Amygdala (tissue), 56 donors: ENCODE data around the gene KLHDC1.
A peak's percentile ranks its signal among the peaks of the same experiment; 100 is the strongest.
"Not testable (repeated sequence)": the region's sequence is repeated elsewhere in the genome, so short reads cannot be mapped to it uniquely, and the experiment has no call there.

Experiments used
- DNase-seq, 56 donors: peaks; one replicate each; lab custom pipeline; 2025; lab: John Stamatoyannopoulos, UW

Gene KLHDC1

DNA sequence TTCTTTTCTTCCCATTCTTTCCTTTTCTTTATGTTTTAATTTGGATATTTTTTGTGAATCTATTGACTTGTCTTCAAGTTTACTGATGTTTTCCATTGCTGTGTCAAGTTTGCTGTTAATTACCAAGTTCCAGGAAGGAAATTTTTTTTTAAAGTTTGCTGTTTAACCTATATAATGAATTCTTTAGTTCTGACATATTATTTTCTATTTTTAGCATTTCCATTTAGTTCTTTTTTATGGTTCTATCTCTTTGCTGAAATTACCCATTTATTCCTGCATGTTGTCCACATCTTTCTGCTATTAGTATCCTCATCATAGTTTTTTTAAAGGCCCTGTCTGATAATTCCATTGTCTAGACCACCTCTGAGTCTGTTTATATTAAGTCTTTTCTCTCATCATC is 27.8 kb downstream of the KLHDC1 start:
- DNase-seq: no peak

DNA sequence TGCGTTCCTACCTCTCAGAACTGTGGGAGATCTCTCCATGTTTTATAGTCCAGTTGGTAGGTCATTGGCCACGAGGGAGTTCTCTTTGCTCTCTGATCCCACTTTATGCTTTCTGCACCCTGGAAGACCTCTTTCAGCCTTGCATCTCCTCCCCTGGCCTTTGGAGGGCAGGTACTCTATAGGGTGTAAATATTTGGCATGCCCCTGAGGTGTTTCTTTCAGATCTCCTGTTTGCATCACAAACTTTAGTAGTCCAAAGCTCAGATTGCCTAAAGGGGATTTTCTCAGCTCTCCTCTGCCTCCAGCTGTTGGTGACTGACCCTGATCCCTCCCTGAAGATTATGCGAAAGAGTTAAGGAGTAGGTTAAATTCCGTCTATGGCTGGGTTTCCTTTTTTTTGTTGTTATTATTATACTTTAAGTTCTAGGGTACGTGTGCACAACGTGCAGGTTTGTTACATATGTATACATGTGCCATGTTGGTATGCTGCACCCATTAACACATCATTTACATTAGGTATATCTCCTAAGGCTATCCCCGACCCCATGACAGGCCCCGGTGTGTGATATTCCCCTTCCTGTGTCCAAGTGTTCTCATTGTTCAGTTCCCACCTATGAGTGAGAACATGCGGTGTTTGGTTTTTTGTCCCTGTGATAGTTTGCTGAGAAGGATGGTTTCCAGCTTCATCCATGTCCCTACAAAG is 29.0 kb downstream of the KLHDC1 start:
- not testable (repeated sequence) for DNase-seq

DNA sequence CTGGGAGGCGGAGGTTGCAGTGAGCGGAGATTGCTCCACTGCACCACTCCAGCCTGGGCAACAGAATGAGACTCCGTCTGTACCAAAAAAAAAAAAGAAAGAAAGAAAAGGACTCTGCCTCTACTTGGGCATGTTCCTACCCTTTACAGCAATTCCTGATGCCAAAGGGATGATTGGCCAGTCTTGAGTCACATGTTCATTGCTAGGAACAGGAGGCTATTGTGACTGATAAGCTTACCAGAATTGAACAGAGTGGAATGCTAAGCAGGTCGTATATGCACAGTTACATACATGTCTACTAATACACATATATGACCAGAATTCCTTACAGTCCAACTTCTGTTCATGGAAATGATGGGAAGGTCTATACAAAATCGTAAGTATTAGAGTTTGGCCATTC is 34.3 kb downstream of the KLHDC1 start:
- DNase-seq: no peak

DNA sequence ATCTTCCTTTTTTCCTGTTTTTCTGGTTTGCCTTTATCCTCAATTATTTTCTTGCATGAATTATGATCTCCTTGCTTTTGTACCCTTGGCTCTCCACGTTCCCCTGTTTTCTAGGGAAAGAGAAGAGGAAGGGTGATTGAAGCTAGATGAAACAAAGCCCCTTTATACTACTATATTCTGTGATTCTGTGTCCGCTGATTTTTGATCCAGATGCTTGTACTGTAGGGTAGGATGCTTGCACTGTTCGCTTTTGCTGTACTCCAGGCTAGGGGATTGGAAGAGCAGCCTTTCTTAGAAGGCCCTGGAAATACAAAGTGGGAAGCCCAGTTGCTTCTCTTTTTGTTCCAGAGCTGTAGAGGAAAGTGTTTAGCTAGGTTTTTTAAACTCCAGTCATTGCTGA is 40.0 kb downstream of the KLHDC1 start:
- peak in 3 of 56 donors; percentile 0 to 19 (median 8) for DNase-seq

DNA sequence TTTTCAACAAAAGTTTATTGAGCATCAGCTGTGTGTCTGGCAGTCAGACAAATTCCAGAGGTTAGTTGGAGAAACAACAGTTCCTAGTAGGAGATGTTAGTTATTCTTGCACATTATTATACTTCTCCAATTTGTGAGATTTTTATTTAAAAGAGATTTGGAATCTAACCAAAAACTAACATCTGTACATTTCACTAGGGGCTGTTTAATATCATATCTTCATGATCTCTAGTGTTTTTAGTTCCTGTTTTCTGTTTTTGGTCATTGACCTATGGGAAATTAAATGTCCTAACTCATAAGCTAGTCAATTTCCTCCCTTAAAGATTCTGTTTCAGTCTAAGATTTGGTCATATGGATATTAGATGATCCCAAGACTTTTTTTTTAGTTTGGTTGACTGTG is 40.9 kb downstream of the KLHDC1 start:
- DNase-seq: no peak

DNA sequence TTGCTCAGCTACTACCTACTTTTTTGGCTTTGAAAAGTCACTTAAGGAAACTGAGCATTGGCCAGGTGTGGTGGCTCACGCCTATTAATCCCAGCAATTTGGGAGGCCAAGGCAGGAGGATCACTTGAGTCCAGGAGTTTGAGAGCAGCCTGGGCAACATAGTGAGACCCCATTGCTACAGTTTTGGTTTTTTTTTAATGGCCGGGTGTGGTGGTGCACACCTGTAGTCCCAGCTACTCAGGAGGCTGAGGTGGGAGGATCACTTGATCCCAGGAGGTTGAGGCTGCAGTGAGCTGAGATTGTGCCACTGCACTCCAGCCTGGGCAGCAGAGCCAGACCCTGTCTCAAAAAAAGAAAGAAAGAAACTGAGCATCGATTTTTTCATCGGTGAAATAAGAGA is 42.7 kb downstream of the KLHDC1 start:
- not testable (repeated sequence) for DNase-seq

DNA sequence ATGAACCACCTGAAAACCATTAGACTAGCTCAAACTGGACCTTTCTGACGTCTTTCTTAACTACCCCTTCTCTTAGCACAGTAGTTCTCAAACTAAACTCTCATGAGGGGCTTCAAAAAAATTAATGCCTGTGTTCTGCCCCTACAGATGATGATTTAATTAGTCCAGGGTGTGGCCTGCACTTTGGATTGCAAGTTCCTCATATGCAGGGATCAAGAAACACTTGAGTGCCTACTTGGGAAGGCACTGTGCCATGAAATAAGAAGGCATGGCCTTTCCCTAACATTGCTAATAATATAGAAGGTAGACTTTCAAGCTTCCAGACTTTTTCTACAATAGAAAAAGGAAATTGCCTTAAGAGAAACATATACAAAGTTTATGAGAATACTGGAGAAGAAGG is 52.3 kb downstream of the KLHDC1 start:
- no peak for DNase-seq

DNA sequence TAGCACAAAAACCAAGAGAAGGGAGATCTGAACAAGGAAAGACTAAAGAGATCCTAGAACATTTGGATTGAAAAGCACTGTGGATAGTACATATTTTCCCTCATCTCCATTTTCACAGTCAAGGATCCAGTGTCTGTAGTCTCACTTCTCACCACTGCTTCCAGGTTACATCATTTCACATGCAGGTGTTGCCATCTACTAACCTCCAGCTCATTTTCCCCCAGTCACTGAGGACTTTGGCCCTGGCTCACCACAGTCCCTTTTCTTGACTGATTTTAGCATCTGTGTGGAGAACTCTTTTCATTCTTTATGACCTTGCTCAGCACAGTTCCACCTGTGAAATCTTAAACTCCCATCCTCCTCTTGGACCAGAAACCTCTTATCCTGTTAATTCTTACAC is 53.6 kb downstream of the KLHDC1 start:
- not testable (repeated sequence) for DNase-seq

DNA sequence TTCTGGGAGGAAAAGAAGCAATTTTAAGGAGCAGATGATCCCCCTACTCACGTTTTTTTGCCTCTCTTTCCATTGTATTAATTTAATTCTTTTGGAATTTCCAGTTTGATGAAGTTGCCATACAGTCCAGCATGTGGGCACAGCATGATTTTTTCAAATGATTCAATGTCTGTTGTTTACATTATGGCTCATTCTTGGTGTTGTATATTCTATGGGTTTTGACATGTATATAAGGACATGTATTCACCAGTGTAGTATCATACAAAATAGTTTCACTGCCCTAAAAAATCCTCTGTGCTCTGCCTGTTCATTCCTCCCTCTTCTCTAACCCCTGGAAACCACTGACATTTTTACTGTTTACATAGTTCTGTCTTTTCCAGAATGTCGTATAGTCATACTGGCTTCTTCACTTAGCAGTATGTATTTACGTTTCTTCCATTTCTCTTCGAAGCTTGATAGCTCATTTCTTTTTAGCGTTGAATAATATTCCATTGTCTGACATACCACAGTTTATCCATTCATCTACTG is 61.7 kb downstream of the KLHDC1 start:
- DNase-seq: no peak

DNA sequence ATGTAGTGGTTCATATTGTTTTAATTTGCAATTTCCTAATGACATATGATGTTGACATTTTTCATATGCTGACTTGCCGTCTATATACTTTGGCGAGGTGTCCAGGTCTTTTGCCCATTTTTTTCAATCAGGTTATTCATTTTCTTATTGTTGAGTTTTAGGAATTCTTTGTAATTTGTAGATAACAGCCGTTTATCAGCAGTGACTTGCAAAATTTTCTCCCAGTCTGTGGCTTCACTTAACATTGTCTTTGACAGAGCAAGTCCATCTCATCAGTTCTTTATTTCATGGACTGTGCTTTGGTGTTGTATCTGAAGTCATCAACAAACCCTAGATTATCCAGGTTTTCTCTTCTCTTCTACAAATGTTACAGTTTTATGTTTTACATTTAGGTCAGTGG is 62.5 kb downstream of the KLHDC1 start:
- no peak for DNase-seq

DNA sequence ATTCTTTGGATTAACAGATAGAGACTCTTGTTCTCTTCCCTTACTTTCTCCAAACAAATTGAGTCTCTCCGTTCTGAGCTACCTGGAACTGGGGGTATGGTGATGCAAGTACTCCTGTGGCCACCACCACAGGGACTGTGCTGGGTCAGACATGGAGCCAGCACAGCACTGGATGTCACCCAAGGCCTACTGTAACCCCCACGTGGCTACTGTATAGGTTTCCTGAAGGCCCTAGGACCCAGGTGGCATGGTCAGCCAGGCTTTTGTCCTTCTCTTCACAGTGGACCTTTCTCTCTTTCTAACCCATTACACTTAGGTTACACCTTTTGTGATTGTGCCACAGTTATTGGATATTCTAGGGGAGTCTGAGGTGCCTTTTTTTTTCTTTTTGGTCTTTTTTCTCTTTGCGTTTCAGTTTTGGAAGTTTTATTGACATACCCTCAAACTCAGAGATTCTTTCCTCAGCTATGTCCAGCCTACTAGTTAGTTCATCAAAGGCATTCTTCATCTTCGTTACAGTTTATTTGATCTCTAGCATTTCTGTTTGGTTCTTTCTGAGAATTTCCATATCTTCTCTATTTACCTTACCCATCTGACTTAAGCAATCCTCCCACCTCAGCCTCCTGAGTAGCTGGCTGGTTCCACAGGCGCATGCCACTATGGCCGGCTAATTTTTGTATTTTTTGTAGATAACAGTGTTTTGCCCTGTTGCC is 69.1 kb downstream of the KLHDC1 start:
- no peak for DNase-seq

DNA sequence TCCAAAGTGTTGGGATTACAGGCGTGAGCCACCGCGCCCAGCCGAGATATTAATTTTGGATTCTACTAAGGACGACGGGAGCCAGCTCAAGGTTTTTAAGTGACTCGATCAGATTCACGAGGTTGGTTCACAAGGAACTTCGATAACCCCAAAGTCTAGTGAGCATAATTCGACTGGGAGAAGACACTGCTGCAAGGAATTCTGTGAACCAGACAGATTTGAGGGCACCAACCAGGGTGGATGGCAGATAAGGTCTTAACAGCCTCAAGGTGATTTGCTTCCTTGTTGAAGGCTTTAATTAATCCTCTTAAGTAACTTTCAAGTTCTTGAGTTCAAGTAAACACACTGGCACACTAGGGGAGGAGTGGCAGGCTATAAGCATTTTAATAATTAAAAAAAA is 73.9 kb downstream of the KLHDC1 start:
- no peak for DNase-seq

DNA sequence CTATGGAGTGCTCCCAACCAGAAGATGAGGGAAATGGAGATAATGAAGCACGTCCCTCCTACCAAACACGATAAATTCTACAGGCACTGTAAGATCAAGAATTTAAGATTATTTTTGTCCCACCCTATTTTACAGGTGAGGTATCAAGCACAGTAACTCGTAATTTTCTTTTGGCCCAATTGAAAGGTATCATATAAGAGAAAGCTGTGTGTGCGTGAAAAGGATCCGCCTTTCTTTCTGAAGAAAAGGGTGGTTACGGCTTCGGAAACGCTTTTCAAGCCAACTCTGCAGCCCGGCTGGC is 74.3 kb downstream of the KLHDC1 start:
- no peak for DNase-seq

DNA sequence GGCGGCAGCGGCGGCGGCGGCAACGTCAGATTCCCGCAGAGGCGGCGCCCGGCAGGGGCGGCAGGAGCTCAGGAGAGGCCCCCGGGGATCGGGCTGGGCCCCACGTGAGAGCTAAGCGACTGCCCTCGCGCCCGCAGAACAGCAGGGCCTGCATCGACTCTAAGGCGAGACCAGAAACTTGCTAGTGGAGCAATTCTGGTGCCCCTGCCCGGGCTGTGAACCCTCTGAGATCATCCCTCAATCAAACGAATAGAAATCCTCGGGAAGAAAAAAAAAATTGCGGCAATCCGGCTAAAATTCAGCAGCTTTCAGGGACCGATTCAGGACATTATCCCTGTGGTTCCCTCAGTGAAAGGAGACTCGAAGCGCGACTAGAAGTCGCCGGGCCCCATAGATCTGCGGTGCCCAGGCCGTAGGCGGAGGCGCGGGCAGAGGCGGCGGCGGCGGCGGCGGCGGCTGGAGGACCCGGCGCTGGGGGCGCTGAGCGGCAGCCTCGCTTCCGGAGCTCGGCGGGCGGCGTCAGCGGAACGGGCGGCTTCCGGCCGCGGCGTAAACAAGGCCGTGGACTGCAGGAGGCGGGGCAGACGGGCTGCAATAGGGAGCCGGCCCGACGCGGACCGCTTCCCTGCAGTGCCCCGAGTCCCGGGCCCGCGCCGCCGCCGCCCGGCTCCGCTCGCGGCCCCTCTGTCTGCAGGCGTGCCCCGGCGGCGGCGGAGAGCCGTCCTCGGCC is 74.8 kb downstream of the KLHDC1 start, which contains the start of gene KLHDC2:
KLHDC2 (plus strand) TSS at position 583 of the 730 bp plus-strand sequence. CDS start 316 bp downstream, outside the sequence.
- peak in 55 of 56 donors; percentile 17 to 90 (median 77) for DNase-seq

DNA sequence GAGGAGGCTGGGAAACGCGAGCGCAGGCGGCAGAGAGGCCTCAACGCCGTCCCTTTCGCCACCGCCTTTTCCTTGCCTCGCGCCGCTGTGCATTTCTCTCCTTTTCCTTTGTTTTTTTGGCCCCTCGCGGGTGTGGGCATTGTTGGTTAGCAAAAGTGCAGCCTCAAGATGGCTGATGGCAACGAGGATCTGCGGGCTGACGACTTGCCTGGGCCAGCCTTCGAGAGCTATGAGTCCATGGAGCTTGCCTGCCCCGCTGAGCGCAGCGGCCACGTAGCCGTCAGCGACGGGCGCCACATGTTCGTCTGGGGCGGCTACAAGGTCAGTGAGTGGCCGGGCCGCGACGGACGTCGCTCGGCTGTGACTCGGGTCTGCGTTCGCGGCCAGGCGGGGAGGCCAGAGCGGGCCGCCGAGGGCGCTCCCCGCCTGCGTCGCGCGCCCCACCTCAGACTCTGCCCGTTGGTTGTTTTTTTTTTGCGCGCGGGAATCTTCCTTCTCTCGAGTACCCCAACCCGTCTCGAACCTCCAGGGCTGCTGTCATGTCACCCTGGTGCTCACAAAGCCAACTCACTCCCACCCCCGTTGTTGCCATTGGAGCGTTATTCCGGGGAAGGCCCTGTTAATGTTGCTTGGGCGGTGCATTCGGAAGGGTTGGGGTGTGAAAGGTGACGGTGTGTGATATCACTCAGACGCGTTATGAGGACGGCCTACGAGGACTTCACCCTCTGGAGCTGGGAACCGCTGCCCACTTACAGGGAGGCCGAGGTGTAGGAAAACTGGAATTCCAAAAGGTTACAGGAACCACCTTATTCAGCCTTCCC is 75.6 kb downstream of the KLHDC1 start:
- peak in 37 of 56 donors; percentile 2 to 70 (median 43) for DNase-seq

DNA sequence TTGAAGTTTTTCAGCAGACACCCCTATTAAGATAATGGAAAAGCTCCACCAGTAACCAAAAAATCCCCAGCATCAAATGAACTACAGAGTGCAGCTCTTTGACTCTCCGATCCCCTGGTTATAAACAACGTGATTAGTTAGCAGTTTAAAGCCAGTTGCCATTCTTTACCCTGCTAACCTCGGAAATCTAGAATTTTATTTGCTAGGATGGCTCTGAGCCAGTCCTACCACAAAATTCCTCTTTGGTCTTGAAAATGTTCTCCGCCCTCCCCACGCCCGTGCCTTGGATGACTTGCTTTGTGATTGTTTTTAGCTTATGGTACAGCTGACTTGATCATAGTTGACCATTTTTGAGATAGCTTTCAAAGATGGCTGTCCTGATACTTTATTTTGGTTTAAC is 76.3 kb downstream of the KLHDC1 start:
- no peak for DNase-seq

DNA sequence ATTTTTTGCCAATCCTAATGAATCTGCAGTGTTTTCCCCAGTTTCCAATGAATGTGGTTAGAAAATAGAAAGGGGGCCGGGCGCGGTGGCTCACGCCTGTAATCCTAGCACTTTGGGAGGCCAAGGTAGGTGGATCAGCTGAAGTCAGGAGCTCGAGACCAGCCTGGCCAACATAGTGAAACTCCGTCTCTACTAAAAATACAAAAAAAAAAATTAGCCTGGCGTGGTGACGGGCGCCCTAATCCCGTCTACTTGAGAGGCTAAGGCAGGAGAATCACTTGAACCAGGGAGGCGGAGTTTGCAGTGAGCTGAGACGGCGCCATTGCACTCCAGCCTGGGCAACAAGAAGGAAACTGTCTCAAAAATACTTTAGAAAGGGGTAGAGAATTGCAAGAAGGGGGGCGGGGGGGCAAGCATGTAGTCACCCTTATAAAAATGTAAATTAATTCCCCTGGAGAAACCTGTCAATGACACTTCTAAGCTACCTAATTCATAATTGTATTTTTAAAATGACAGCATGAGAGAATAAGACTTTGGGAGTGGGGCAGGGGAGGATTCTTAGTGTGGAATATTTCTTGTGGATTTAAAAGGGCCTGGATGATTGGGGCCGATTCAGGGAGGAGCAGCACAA is 76.8 kb downstream of the KLHDC1 start:
- DNase-seq: peak in 1 of 56 donors; percentile 3

DNA sequence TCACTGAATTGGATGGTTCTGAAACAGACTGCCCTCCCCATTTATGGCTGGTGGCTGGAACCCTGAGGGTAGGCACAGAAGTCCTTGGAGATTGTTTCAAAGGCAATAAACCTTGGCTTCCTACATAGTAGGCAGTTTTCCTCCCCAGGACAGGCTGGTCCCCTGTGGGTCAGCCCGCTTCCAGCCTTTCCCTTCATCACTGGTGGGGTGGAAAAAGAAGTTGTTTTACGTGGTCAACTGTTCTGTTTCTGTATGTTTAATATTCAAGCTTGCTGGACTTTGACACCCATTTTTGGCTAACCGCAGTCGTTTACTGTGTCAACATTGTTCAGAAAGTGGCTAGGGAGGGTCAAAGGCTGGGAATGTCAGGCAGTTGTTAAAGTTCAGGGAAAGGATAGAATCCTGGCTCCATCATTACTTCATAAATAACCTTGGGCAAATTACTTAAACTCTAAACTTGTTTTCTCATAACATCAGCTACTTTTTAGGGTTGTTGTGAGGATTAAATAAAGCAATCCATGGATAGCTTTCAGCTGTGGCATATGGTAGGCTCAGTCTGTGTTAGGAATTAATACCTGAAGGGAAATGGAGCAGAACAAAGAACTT is 77.4 kb downstream of the KLHDC1 start:
- no peak for DNase-seq

DNA sequence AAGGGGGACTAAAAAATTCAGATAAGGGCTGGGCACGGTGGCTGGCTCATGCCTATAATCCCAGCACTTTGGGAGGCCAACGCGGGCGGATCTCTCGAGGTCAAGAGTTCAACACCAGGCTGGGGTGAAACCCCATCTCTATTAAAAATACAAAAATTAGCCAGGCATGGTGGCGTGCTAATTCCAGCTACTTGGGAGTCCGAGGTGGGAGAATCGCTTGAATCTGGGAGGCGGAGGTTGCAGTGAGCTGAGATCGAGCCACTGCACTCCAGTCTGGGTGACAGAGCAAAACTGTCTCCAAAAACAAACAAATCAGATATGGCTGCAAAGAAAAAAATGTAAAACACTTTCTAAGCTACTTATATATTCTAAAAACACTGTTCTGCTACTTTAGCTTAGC is 78.8 kb downstream of the KLHDC1 start:
- DNase-seq: not testable (repeated sequence)

DNA sequence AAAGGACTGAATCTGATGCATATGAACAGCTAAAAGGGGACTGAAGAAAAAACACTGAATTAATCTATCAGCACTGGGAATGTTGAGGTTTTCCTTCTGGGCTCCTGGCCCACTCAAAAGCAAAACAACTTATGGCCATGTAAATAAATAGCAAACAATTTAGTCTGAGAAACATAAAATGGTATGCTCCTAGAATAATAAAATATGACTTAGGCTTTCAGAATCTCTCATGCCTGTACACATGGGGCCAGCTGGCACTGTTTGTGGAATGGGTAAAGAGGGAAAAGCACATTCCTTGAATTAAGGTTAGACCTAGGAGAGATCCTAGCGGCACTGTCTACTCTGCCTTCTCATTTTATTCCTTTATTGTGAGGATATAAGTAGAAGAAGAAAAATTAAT is 81.2 kb downstream of the KLHDC1 start:
- no peak for DNase-seq
